ENCODE data around the gene MYO7A.

The MYO7A gene

GRCh38 chr11:77186302-77186701 lies 58.3 kb downstream of the MYO7A start:
- no peaks in the 10 kb centered on the region for H3K9me3 ChIP-seq (ENCODE audit: control insufficient read depth, low read length)
- H3K27ac ChIP-seq: no peak overlapping the region
- no peak overlapping the region for H2AFZ ChIP-seq
- H3K4me3 ChIP-seq (ENCODE audit: low read depth, low read length): no peak overlapping the region
- no peaks in the 10 kb centered on the region for H3K27me3 ChIP-seq (ENCODE audit: control insufficient read depth, insufficient read depth, low read length)
- TF ChIP-seq CTCF (IDR thresholded peaks at IDR 0.05): no peak
- no peaks in the 10 kb centered on the region for H3K4me1 ChIP-seq
- no peaks in the 10 kb centered on the region for H3K36me3 ChIP-seq (ENCODE audit: control insufficient read depth, insufficient read depth, low read length)
- H3K9ac ChIP-seq: no peak overlapping the region
- no peaks in the 10 kb centered on the region for H3K79me2 ChIP-seq
- H3K4me2 ChIP-seq (ENCODE audit: low read length): no peak overlapping the region

- Histone ChIP-seq H3K4me3 (ENCODE audit: low read depth, low read length) (no peak overlapping the region), H3K27ac (no peak overlapping the region), H3K9ac (no peak overlapping the region)
These were observed 59.2 kb downstream of the MYO7A start for GRCh38 chr11:77187111-77187750.

GRCh38 chr11:77187776-77188632 lies 60.0 kb downstream of the MYO7A start:
- Histone ChIP-seq H3K9me3 (ENCODE audit: control insufficient read depth, low read length) (no peaks in the 10 kb centered on the region), H3K79me2 (no peaks in the 10 kb centered on the region), H3K27ac (no peak overlapping the region)

More at GRCh38 chr11:77187111-77187750, 59.2 kb downstream of the MYO7A start:
- H3K9me3 ChIP-seq (ENCODE audit: control insufficient read depth, low read length): no peaks in the 10 kb centered on the region
- H3K27me3 ChIP-seq (ENCODE audit: control insufficient read depth, insufficient read depth, low read length): no peaks in the 10 kb centered on the region
- H3K4me1 ChIP-seq: no peaks in the 10 kb centered on the region
- no peak overlapping the region for H3K4me2 ChIP-seq (ENCODE audit: low read length)
- no peak for TF ChIP-seq CTCF (IDR thresholded peaks at IDR 0.05)
- H2AFZ ChIP-seq: no peak overlapping the region
- H3K79me2 ChIP-seq: no peaks in the 10 kb centered on the region
- H3K36me3 ChIP-seq (ENCODE audit: control insufficient read depth, insufficient read depth, low read length): no peaks in the 10 kb centered on the region

GRCh38 chr11:77188633-77189491 lies 60.8 kb downstream of the MYO7A start:
- H3K9me3 ChIP-seq (ENCODE audit: control insufficient read depth, low read length): no peaks in the 10 kb centered on the region
- no peak overlapping the region for H3K4me3 ChIP-seq (ENCODE audit: low read depth, low read length)
- no peaks in the 10 kb centered on the region for H3K79me2 ChIP-seq
- H3K4me2 ChIP-seq (ENCODE audit: low read length): no peak overlapping the region
- no peak for TF ChIP-seq CTCF (IDR thresholded peaks at IDR 0.05)
- H2AFZ ChIP-seq: no peak overlapping the region
- no peak overlapping the region for H3K27ac ChIP-seq
- no peak overlapping the region for H3K9ac ChIP-seq
- no peaks in the 10 kb centered on the region for H3K4me1 ChIP-seq
- no peaks in the 10 kb centered on the region for H3K27me3 ChIP-seq (ENCODE audit: control insufficient read depth, insufficient read depth, low read length)
- no peaks in the 10 kb centered on the region for H3K36me3 ChIP-seq (ENCODE audit: control insufficient read depth, insufficient read depth, low read length)

More at GRCh38 chr11:77187776-77188632, 60.0 kb downstream of the MYO7A start:
- peak; percentile 81 for TF ChIP-seq CTCF (IDR thresholded peaks at IDR 0.05)
- Histone ChIP-seq H3K27me3 (ENCODE audit: control insufficient read depth, insufficient read depth, low read length) (no peaks in the 10 kb centered on the region), H3K4me2 (ENCODE audit: low read length) (no peak overlapping the region), H3K9ac (no peak overlapping the region), H3K36me3 (ENCODE audit: control insufficient read depth, insufficient read depth, low read length) (no peaks in the 10 kb centered on the region), H2AFZ (no peak overlapping the region), H3K4me1 (no peaks in the 10 kb centered on the region), H3K4me3 (ENCODE audit: low read depth, low read length) (no peak overlapping the region)

Data from parathyroid adenoma (tissue), 2 donors.